ENCODE measurements around the gene SPTBN4.

The SPTBN4 gene

GRCh38 chr19:40420766-40421765 lies 45.7 kb upstream of the SPTBN4 start (continued):
- TF ChIP-seq ZNF302 (tag by site-specific recombination; IDR thresholded peaks at IDR 0.05; ENCODE audit: low read depth) (no peak), ZNF747 (tag by site-specific recombination; IDR thresholded peaks at IDR 0.05) (no peak), ZNF654 (tag by site-specific recombination; IDR thresholded peaks at IDR 0.05; ENCODE audit: low read depth) (peak; percentile 61), ZNF266 (tag by site-specific recombination; IDR thresholded peaks at IDR 0.05; ENCODE audit: low read depth) (peak; percentile 10; the same call in 1 of the 2 replicates), ZNF335 (tag by site-specific recombination; conservative IDR thresholded peaks at IDR 0.05) (peak; percentile 96), ZNF169 (tag by site-specific recombination; IDR thresholded peaks at IDR 0.05) (no peak), ZNF311 (tag by site-specific recombination; IDR thresholded peaks at IDR 0.05; ENCODE audit: borderline replicate concordance) (no peak), ZBTB48 (tag by site-specific recombination; IDR thresholded peaks at IDR 0.05) (peak; percentile 98), MEIS1 (CRISPR knock-in tag; IDR thresholded peaks at IDR 0.05; ENCODE audit: borderline replicate concordance) (no peak), ZNF521 (tag by site-specific recombination; IDR thresholded peaks at IDR 0.05) (no peak), ZNF624 (tag by site-specific recombination; IDR thresholded peaks at IDR 0.05) (no peak), ZNF571 (tag by site-specific recombination; IDR thresholded peaks at IDR 0.05) (no peak), ZNF544 (tag by site-specific recombination; IDR thresholded peaks at IDR 0.05) (no peak), ZNF514 (tag by site-specific recombination; IDR thresholded peaks at IDR 0.05) (no peak), ZNF830 (tag by site-specific recombination; IDR thresholded peaks at IDR 0.05; ENCODE audit: low read depth) (no peak), ZNF513 (tag by site-specific recombination; IDR thresholded peaks at IDR 0.05) (no peak), FEZF1 (tag by site-specific recombination; IDR thresholded peaks at IDR 0.05) (peak; percentile 51), OSR2 (tag by site-specific recombination; IDR thresholded peaks at IDR 0.05) (peak; percentile 71; the same call in 1 of the 2 replicates), ZNF416 (tag by site-specific recombination; IDR thresholded peaks at IDR 0.05) (no peak), ATF2 (tag by site-specific recombination; IDR thresholded peaks at IDR 0.05; ENCODE audit: low read depth) (no peak), SALL2 (tag by site-specific recombination; IDR thresholded peaks at IDR 0.05; ENCODE audit: borderline replicate concordance) (no peak; the same call in 1 of the 2 replicates), ZNF157 (tag by site-specific recombination; IDR thresholded peaks at IDR 0.05) (no peak), GLI2 (tag by site-specific recombination; IDR thresholded peaks at IDR 0.05; ENCODE audit: borderline replicate concordance, low read depth) (no peak), KLF8 (tag by site-specific recombination; IDR thresholded peaks at IDR 0.05) (peak; percentile 99), ZNF366 (tag by site-specific recombination; conservative IDR thresholded peaks at IDR 0.05) (peak; percentile 43; the same call in 1 of the 2 replicates), ZNF645 (tag by site-specific recombination; IDR thresholded peaks at IDR 0.05) (no peak), PATZ1 (tag by site-specific recombination; IDR thresholded peaks at IDR 0.05) (peak; percentile 100), OVOL3 (tag by site-specific recombination; IDR thresholded peaks at IDR 0.05) (peak; percentile 35), SP2 (tag by site-specific recombination; IDR thresholded peaks at IDR 0.05) (peak; percentile 95), PRDM1 (tag by site-specific recombination; IDR thresholded peaks at IDR 0.05) (no peak), ZNF48 (tag by site-specific recombination; IDR thresholded peaks at IDR 0.05) (no peak), ZNF585B (tag by site-specific recombination; IDR thresholded peaks at IDR 0.05) (no peak), HOXD13 (CRISPR knock-in tag; IDR thresholded peaks at IDR 0.05; ENCODE audit: borderline replicate concordance) (no peak), ZBTB17 (tag by site-specific recombination; IDR thresholded peaks at IDR 0.05) (peak; percentile 96)

All from HEK293 (cell line).